ENCODE results near the gene BLOC1S1. TPM values are rescaled to one million over a fixed set of nuclear protein-coding genes. Genes with fewer than 3 reads are reported as not detected.
A peak's percentile ranks its signal among the peaks of the same experiment; 100 is the strongest.

Gene BLOC1S1
- total and polyA plus RNA-seq, 10 of the 15 experiments (the other 5 are each of a cell fraction or from before 2014, with no cell fraction given): 126 to 285 (median 166) TPM

DNA sequence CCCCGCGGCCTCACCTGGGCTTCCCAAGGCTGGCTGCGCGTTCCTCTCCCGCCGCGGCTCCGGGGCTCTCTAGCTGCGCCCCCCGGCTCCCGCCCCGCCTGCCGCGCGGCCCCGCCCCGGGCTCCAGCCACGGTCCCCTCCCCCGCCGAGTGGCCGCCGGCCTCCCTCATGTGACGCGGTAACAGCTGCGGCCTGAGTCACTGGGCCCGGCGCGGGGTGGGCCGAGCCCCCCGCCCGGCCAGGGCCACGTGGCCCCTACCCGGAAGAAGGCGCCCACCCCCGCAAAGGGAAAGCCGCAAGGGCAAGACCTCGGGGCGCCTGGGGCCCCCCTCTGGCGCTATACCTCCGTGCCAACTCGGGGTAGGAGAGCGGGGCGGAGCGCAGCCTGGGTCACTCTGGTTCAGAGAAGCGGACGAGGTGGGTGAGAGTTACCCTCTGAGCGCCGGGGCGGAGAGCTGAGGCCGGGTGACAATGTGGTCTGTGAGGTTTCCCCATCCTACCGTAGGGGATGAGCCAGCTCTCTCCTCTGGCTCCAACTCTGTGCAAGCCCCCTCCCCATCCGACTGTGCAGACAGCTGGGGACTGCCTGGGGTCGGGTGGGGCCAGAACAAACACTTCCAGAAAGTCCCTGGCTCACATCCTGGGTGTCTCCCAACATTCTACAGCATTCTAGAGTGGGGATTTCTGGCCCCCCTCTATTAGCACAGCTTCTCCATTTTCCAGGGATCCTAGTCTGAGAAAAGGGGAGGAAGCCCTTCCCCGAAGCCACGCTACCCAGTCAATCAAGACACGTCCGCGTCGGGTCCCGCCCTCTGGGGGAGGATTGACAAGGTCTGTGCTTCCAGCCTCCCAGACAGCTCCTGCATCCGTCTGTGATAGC is 13.3 kb downstream of the BLOC1S1 start, which contains the start of gene CD63:
Gene CD63 (minus strand): TSS at position 71 of the 880 bp plus-strand sequence. CDS start 668 bp downstream, outside the sequence.
- H3K27ac ChIP-seq (ENCODE audit: control insufficient read depth, insufficient read depth): peak within 1 kb of the TSS; percentile 68
- SMC1A ChIA-PET (ENCODE audit: uncharacterized antibody, unreplicated experiment): interaction anchor here (0.9 to 2.7 kb wide), 15 partner anchors 9 to 312 kb away, joined by 3 to 30 read pairs (median 3); partner anchors contain the start of genes BLOC1S1, DNAJC14, ORMDL2 and RDH5
- ATAC-seq (peak; percentile 79), DNase-seq (ENCODE audit: low read depth, low spot score) (no peak), FAIRE-seq (peak; percentile 94)
- peak within 1 kb of the TSS; percentile 76 for H3K4me3 ChIP-seq
- H3K9me3 ChIP-seq (replicated peaks; ENCODE audit: control insufficient read depth, insufficient read depth, low read length): no peaks in the 10 kb centered on the region
- CTCF ChIA-PET: interaction anchor here (0.7 to 2.9 kb wide), 19 partner anchors 9 to 631 kb away, joined by 3 to 59 read pairs (median 4); partner anchors contain the start of genes BLOC1S1, ORMDL2, RDH5 and RPL41
- peak within 1 kb of the TSS; percentile 67 for H3K9ac ChIP-seq (ENCODE audit: control insufficient read depth, insufficient read depth, low read length)
- under 1% methylated on average over 34 of the region's 61 CpGs for WGBS (ENCODE audit: insufficient coverage, insufficient replicate concordance, low lambda C conversion rate, missing lambda C conversion rate)
- BruUV-seq (replicated peaks): TSS peak; percentile 77
- POLR2A ChIA-PET: interaction anchor here (0.6 to 4.5 kb wide), 19 partner anchors 9 to 375 kb away, joined by 3 to 39 read pairs (median 4); partner anchors contain the start of genes BLOC1S1, DNAJC14, ITGA7 and ORMDL2
- peaks cover 11% of the 10 kb centered on the region for H3K79me2 ChIP-seq (ENCODE audit: control insufficient read depth, insufficient read depth, low read length)
- peak within 1 kb of the TSS; percentile 70 for H3K4me2 ChIP-seq (ENCODE audit: control insufficient read depth, insufficient read depth)
- in situ Hi-C loops (cut with MboI) (no loop called here), intact Hi-C loops (cut with micrococcal nuclease; ENCODE audit: unreplicated experiment) (loop anchor here (1.0 kb wide), 1 partner anchor 8 kb away; no protein-coding TSS in a partner anchor)
- H2AFZ ChIP-seq (ENCODE audit: control insufficient read depth, low read depth, low read length): peak within 1 kb of the TSS; percentile 79
- H3K36me3 ChIP-seq (ENCODE audit: control insufficient read depth in 2 of 2, insufficient read depth in 2 of 2, low read length in 1 of 2): peaks cover under 1 to 3% of the 10 kb centered on the region in 2 experiments; a peak in 3 of 4 replicates
- H3K27me3 ChIP-seq (replicated peaks in 1 of 2; ENCODE audit: control insufficient read depth in 2 of 2, insufficient read depth in 2 of 2, low read length in 1 of 2): no peaks in the 10 kb centered on the region
- RAD21 ChIA-PET (ENCODE audit: unreplicated experiment): interaction anchor here (0.6 to 4.4 kb wide), 17 partner anchors 9 to 459 kb away, joined by 3 to 58 read pairs (median 4); partner anchors contain the start of genes BLOC1S1, ORMDL2, RAB5B and RDH5
- H4K20me1 ChIP-seq (ENCODE audit: control insufficient read depth, insufficient read depth): no peaks in the 10 kb centered on the region
- peaks cover 11% of the 10 kb centered on the region for H3K4me1 ChIP-seq (ENCODE audit: control insufficient read depth, insufficient read depth, low read length)
- TF ChIP-seq TCF7 (IDR thresholded peaks at IDR 0.05; ENCODE audit: borderline replicate concordance) (no peak), SUPT20H (IDR thresholded peaks at IDR 0.05; ENCODE audit: borderline replicate concordance, control insufficient read depth, low read depth, low read length) (no peak), TBL1XR1 (IDR thresholded peaks at IDR 0.05; ENCODE audit: low read depth, low read length) (peak; percentile 63), NBN (IDR thresholded peaks at IDR 0.05) (peak; percentile 37), CBX3 (IDR thresholded peaks at IDR 0.05; ENCODE audit: borderline replicate concordance, low read depth) (no peak), MYB (IDR thresholded peaks at IDR 0.05; ENCODE audit: borderline replicate concordance, low read depth, low read length) (no peak), FOXK2 (IDR thresholded peaks at IDR 0.05) (no peak), RCOR1 (conservative IDR thresholded peaks at IDR 0.05; ENCODE audit: low read depth, low read length) (no peak), PAX5 (IDR thresholded peaks at IDR 0.05; ENCODE audit: borderline replicate concordance, low read depth, low read length) (0 out of 2 replicates have a peak, but pooled peaks have one; percentile 17), SIN3A (IDR thresholded peaks at IDR 0.05; ENCODE audit: low read depth, low read length) (peak; percentile 93), TARDBP (IDR thresholded peaks at IDR 0.05; ENCODE audit: borderline replicate concordance) (peak; percentile 57; the same call in 1 of the 2 replicates), SP1 (IDR thresholded peaks at IDR 0.05; ENCODE audit: low read depth, low read length) (peak; percentile 28), MXI1 (IDR thresholded peaks at IDR 0.05; ENCODE audit: low read depth, low read length) (peak; percentile 94), POU2F2 (IDR thresholded peaks at IDR 0.05; ENCODE audit: borderline replicate concordance, low read depth, low read length) (0 out of 3 replicates have a peak, but pooled peaks have one; percentile 27)
- TF ChIP-seq, protein P1, sequence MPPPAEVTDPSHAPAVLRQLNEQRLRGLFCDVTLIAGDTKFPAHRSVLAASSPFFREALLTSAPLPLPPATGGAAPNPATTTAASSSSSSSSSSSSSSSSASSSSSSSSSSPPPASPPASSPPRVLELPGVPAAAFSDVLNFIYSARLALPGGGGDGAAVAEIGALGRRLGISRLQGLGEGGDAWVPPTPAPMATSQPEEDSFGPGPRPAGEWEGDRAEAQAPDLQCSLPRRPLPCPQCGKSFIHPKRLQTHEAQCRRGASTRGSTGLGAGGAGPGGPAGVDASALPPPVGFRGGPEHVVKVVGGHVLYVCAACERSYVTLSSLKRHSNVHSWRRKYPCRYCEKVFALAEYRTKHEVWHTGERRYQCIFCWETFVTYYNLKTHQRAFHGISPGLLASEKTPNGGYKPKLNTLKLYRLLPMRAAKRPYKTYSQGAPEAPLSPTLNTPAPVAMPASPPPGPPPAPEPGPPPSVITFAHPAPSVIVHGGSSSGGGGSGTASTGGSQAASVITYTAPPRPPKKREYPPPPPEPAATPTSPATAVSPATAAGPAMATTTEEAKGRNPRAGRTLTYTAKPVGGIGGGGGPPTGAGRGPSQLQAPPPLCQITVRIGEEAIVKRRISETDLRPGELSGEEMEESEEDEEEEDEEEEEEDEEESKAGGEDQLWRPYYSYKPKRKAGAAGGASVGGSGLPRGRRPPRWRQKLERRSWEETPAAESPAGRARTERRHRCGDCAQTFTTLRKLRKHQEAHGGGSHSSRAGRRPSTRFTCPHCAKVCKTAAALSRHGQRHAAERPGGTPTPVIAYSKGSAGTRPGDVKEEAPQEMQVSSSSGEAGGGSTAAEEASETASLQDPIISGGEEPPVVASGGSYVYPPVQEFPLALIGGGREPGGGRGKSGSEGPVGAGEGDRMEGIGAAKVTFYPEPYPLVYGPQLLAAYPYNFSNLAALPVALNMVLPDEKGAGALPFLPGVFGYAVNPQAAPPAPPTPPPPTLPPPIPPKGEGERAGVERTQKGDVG (CRISPR knock-in tag; IDR thresholded peaks at IDR 0.05): no peak
- TF ChIP-seq, protein P2, sequence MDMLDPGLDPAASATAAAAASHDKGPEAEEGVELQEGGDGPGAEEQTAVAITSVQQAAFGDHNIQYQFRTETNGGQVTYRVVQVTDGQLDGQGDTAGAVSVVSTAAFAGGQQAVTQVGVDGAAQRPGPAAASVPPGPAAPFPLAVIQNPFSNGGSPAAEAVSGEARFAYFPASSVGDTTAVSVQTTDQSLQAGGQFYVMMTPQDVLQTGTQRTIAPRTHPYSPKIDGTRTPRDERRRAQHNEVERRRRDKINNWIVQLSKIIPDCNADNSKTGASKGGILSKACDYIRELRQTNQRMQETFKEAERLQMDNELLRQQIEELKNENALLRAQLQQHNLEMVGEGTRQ (IDR thresholded peaks at IDR 0.05; ENCODE audit: borderline replicate concordance, low read depth, low read length): peak; percentile 78
- TF ChIP-seq, protein P3, sequence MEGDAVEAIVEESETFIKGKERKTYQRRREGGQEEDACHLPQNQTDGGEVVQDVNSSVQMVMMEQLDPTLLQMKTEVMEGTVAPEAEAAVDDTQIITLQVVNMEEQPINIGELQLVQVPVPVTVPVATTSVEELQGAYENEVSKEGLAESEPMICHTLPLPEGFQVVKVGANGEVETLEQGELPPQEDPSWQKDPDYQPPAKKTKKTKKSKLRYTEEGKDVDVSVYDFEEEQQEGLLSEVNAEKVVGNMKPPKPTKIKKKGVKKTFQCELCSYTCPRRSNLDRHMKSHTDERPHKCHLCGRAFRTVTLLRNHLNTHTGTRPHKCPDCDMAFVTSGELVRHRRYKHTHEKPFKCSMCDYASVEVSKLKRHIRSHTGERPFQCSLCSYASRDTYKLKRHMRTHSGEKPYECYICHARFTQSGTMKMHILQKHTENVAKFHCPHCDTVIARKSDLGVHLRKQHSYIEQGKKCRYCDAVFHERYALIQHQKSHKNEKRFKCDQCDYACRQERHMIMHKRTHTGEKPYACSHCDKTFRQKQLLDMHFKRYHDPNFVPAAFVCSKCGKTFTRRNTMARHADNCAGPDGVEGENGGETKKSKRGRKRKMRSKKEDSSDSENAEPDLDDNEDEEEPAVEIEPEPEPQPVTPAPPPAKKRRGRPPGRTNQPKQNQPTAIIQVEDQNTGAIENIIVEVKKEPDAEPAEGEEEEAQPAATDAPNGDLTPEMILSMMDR (IDR thresholded peaks at IDR 0.05 in 2 of 3, conservative IDR thresholded peaks at IDR 0.05 in 1 of 3; ENCODE audit: control insufficient read depth in 2 of 3, extremely low read depth in 1 of 3, insufficient read depth in 1 of 3, low read depth in 3 of 3, low read length in 3 of 3): no peak; a peak in 1 of 6 replicates

Data from GM12878 (cell line).